ENCODE results near the gene SUMO2.
"Not testable (repeated sequence)": the region's sequence is repeated elsewhere in the genome, so short reads cannot be mapped to it uniquely, and the experiment has no call there.

Gene SUMO2

DNA sequence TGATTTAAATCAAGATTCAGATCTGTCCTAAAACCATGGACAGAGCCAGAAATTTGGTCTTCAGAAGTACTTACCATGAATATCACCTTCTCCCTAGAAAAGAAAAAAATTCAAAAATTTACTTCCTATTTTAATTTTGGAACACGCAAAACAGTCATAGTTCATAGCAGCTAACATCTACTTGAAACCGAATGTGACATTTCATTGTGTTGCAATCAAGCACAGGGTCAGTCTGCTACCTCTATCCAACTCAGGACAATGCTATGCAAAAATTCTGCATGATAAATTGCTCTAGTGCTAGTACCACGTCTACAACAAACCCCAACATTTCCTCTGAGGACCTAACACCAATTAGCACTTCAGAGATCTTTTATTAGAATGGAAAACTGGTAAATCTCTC is 36.2 kb downstream of the SUMO2 start:
- no peak for DNase-seq (ENCODE audit: low read depth in 2 of 3, low spot score in 2 of 3)

GRCh38 chr17:75144816-75145512 is 37.8 kb downstream of the SUMO2 start:
- no peak for DNase-seq (ENCODE audit: low read depth in 2 of 3, low spot score in 2 of 3)

GRCh38 chr17:75142236-75142971 is 40.4 kb downstream of the SUMO2 start:
- no peak for DNase-seq (ENCODE audit: low read depth in 2 of 3, low spot score in 2 of 3)

- no peak for DNase-seq (ENCODE audit: low read depth in 2 of 3, low spot score in 2 of 3)
These were observed 44.2 kb downstream of the SUMO2 start for GRCh38 chr17:75138519-75138918.

DNA sequence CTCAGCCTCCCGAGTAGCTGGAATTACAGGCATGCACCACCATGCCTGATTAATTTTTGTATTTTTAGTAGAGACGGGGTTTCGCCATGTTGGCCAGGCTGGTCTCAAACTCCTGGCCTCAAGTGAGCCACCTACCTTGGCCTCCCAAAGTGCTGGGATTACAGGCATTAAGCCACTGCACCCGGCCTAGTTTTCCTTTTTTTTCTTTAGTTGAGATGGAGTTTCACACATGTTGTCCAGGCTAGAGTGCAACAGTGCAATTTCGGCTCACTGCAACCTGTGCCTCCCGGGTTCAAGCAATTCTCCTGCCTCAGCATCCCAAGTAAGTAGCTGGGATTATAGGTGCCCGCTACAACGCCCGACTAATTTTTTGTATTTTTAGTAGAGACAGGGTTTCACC is 45.0 kb downstream of the SUMO2 start:
- not testable (repeated sequence) for DNase-seq (ENCODE audit: low read depth in 2 of 3, low spot score in 2 of 3)

DNA sequence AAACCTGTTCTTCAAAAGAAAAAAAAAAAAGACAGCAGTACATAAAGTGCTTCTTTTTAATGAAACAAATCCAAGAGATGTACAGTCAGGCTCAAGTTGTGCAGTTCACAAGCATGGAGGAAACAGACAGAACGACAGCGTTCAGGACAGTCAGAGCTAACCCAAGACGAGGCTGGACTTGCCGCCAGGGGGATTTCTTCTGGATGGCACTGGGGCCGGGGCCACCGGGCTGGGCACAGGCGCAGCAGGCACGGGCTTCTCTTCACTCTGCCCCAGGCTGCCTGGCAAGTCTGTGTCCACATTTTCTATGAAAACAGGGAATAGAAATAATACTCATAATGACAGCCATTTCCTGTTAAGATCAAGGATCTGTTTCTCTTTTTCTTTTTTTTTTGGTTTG is 46.8 kb downstream of the SUMO2 start:
- no peak for DNase-seq (ENCODE audit: low read depth in 2 of 3, low spot score in 2 of 3)

DNA sequence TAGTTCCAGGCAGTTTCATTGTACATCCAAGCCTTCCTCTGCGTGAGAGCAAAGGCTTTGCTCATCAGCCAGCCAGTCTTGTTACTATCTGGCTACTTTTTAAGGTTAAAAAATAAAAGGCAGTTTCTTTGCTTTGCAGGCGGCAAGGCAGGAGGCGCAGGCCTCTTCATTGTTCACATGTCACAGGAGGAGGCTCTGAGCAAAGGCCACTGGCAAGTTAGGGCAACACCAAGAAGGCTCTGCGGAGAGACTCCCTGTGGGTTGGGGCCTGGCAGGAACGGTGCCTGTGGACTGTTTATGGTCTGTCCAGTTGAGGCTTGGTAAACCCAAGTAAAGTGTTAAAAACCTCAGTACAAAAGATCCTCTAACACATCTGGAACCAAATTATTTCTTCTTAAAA is 47.3 kb downstream of the SUMO2 start:
- DNase-seq (ENCODE audit: low read depth in 2 of 3, low spot score in 2 of 3) = no peak

DNA sequence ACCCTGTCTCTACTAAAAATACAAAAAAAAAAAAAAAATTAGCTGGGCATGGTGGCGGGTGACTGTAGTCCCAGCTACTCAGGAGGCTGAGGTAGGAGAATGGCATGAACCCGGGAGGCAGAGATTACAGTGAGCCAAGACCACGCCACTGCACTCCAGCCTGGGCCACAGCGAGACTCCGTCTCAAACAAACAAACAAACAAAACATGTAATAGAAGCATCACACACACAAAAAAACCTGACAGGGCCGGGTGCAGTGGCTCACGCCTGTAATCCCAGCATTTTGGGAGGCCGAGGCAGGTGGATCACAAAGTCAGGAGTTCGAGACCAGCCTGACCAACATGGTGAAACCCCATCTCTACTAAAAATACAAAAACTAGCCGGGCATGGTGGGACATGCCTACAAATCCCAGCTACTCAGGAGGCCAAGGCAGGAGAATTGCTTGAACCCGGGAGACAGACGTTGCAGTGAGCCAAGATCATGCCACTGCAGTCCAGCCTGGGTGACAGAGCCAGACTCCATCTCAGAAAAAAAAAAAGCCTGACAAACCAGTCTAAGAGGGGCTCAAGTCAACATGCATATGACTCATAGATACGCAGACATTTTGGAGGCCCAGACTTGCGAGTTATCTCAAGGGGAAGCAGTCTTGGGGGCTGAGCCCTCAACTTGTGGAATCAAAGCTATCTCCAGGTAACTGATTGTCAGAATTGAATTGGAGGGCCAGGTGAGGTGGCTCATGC is 49.0 kb downstream of the SUMO2 start:
- DNase-seq (ENCODE audit: low read depth in 2 of 3, low spot score in 2 of 3) = not testable (repeated sequence)

DNA sequence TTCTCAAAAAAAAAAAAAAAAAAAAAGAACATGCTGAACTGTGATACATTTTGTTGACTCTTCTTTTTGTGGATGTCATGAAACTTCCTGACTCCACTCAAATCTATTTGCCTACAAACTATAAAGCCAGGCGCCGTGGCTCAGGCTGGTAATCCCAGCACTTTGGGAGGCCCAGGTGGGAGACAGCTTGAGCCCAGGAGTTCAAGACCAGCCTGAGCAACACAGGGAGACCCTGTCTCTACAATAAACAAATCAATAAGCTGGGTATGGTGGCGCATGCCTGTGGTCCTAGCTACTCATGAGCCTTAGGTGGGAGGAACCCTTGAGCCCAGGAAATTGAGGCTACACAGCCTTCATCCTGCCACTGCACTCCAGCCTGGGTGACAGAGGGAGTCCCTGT is 49.8 kb downstream of the SUMO2 start:
- DNase-seq (ENCODE audit: low read depth in 2 of 3, low spot score in 2 of 3) = no peak

GRCh38 chr17:75132018-75133000 is 50.5 kb downstream of the SUMO2 start:
- not testable (repeated sequence) for DNase-seq (ENCODE audit: low read depth in 2 of 3, low spot score in 2 of 3)

GRCh38 chr17:75131278-75132017 is 51.3 kb downstream of the SUMO2 start, which contains the start of gene NT5C:
TSS of gene NT5C (minus strand) at chr17:75131742. CDS start at chr17:75131707, 35 bp downstream.
- DNase-seq (ENCODE audit: low read depth in 2 of 3, low spot score in 2 of 3) = peak; percentile 47 to 71 (median 62)

DNA sequence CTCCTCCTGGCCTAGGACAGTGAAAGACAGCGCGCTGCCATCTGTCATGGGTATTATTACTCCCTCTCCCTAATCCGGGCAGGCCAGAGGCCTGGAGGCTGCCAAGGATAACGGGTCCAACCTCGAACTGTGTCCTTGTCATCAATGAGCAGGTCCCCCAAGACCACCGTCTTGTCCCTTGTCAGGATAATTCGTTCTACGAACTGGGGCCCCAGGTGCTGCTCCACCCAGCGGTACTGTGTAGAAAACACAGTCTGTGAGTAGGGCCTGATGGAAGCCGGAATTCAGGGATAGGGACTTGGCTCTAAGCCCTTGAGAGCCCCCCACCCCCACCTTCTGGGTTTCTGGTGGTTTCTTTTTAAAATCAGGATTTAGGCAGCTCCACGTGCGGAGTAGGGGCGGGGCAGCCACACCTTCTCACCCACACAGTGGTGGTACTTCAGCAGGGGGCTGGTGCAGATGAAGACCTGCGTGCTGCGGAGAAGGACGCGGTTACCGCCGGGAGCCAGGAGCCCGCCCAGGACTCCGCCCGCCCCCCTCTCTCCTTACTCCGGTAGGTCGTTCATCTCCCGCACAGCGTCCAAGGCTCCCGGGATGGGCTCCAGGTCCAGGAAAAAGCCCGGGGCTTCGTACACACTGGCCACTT is 52.0 kb downstream of the SUMO2 start:
- peak in 2 of 3 experiments; percentile 29 to 45 for DNase-seq (ENCODE audit: low read depth in 2 of 3, low spot score in 2 of 3)

DNA sequence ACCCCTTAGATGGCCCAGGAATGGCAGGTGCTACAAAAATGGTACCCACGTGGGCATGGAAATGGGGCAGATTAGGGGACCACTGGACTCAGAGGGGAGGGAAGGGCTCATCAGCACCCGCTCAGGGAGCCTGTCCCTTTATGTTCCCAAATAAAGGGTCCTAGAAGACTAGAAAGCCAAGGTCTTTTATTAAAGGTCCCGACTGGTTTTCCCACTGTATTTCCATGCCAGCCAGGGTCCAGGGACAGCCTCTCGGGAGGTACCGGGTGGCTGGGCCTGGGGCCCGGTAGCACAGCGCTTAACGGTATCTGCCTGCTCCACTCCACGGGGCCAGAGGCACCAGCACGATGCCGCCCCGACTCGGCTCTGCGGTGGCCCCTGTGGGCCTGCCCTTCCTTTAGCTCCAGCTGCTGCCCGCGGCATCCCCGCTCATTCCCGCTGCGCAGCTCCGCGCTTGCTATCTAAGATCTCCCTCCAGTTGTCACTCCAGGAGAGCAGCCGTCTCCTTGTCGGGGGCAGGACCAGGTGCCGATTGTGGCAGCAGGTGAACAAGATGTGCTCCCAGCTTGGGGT is 52.6 kb downstream of the SUMO2 start:
- no peak for DNase-seq (ENCODE audit: low read depth in 2 of 3, low spot score in 2 of 3)

DNA sequence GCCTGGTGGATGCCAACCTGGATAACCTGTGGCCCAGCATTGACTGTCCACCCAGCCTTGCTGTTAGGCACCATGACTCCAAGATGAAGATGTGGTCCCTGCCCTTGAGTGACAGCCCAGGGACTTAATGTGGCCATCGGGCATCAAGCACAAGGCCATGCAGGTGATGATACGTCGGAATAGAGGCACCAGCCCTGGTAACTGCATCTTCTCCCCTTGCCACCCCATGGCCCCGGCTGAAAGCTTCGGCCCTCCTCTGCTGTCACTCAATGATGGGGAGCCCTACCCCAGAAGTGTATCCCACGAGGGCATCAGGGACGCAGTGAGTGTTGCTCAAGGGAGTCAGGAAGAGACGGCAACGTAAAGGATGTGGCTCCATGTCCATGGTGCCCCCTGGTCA is 53.2 kb downstream of the SUMO2 start:
- DNase-seq (ENCODE audit: low read depth in 2 of 3, low spot score in 2 of 3) = no peak

DNA sequence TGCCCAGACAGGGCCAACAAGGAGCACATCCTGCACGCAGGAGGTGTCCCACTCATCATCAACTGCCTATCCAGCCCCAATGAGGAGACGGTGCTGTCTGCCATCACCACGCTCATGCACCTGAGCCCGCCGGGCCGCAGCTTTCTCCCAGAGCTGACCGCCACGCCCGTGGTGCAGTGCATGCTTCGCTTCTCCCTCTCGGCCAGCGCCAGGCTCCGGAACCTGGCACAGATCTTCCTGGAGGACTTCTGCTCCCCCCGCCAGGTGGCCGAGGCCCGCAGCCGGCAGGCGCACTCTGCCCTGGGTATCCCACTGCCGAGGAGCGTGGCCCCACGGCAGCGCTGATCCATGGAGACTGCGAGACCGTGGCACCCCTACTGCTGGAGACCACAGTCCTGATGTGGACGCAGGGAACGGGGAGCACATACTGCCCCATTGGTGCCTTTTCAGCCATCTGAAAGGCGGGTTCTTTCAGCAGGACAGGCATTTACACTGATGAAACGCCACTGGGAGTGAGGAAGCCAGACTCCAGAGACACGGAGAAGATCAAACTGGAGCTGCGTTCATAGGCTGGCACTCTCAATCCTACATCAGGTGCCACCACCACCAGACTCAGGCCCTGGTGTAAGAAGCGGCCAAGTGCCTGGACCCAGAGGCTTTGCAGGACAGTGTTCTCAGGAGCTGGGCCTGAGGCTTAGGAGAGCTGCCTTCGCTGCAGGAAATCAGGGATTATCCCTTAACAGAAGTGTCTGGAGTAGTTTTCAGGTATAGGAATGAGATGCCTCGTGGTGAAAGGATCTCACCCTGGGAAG is 53.9 kb downstream of the SUMO2 start:
- DNase-seq (ENCODE audit: low read depth in 2 of 3, low spot score in 2 of 3) = no peak

DNA sequence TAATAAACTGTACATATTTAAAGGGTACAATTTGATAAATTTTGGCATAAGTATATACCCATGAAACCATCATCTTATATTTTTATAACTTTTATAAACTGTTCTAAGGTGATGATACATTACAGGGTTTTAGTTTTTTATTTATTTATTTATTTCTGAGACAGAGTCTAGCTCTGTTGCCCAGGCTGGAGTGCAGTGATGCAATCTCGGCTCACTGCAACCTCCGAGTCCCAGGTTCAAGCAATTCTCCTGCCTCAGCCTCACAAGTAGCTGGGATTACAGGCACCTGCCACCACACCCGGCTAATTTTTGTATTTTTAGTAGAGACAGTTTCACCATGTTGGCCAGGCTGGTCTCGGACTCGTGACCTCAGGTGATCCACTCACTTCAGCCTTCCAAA is 54.8 kb downstream of the SUMO2 start:
- DNase-seq (ENCODE audit: low read depth in 2 of 3, low spot score in 2 of 3) = not testable (repeated sequence)

DNA sequence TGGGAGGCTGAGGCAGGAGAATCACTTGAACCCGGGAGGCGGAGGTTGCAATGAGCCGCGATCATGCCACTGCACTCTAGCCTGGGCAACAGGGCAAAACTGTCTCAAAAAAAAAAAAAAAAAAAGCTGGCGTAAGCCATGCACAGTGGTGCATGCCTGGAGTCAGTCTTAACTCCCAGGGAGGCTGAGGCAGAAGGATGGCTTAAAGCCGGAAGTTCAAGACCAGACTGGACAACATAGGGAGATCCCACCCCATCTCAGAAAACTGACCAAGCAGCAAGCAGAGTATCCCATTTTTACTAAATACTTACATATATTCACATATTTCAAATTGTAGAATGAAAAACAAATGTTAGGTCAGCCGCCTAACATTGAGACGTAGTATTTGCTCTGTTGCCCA is 55.8 kb downstream of the SUMO2 start:
- DNase-seq (ENCODE audit: low read depth in 2 of 3, low spot score in 2 of 3) = no peak

- DNase-seq (ENCODE audit: low read depth in 2 of 3, low spot score in 2 of 3) = no peak
These were observed 56.8 kb downstream of the SUMO2 start for GRCh38 chr17:75125984-75126383.
